GM18511 (cell line): ENCODE results near the gene FAM3C.

ENCODE experiments used
- ATAC-seq: cut with Tn5 transposase; IDR thresholded peaks from one replicate; pipeline ENCODE4 v1.9.1; 2021; ENCODE audit warnings: mild to moderate bottlenecking, moderate library complexity; ENCODE audit not compliant: unreplicated experiment

Gene FAM3C

DNA sequence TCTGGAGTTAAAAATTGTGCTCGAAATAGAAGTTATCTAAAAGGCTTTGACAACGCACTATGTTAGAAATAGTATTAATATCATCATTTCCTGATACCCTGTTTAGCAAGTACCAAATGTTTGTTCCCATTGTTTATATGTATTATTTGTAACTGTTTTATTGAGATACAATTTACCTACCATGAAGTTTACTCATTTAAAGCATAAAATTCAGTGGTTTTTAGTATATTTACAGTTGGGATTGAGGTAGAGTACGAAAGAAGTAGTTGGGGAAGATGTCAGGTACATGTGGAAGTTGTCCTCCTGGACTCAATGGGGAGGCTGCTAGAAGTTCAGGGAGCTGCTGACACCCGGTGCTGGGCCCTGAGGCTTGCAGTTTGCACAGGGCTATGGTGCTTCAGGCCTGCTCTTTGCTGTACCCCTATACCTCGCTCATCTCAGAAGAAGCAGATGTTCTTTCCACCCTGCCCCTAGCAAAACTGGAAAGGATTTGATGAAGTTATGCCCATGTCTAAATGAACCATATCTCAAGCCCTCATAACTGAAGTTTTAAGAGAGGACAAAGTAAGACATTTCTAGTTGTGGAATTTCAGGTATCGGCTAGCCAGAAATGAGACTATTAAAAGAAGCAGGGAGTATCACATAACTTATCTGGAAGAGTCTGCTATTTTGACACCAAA, 92.5 kb downstream of the FAM3C start:
- no peak for ATAC-seq

DNA sequence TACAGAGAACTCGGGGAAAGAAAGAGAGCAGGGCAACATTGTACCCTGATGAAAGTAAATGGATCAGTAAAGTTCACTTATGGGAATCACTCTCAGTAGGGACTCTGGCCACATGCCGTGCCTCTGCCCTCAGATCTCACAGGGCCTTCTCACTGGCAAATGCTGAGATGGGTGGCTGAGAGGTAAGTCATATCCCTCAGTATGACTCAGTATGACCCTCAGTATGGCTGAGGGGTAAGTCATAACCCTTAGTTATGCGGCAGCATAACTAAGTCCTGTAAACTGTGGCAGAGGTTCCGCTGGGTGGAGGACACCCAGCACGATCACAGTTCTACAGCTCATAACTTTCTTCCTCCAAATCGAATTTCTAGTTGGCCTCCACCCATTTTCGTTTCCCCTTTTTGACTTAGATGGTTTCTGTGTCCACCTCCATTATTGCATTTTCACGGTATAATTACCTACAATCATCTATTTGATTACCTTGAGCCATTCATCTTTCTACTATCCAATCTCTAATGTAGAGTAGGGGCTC, 93.8 kb downstream of the FAM3C start:
- peak; percentile 96 for ATAC-seq

DNA sequence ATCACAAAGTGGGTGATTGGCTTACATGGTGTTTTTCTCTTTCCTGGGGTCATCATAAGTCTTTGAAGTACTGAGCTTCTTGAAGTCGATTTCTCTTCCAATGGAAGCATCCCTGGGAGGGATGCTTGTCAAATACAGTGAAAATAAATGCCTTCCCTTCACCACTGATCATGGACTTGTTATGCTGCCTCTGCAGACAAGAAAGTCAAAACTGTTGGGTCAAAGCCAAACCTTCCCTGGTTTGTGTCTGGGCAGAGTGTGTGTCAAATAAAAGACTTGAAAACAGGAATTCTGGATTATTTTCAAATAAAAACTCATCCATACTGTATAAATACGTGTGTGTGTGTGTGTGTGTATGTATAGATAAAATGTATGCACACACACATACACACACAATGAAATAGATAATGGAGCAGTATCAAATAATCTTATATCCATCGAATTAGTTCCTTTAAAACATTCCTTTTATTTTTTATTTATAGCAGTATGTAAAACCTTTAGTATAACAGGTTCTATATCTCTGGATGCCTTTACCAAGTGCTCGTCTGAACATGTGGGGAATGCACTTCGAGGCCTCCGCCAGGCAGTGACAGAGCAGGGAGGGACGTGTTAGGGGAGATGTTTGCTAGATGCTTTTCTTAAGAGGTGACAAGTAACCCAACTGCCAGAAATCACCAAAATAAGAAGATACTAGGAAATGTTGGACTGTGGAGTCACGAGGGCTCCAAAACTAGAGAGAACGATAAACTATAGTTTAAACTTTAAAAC, 94.5 kb downstream of the FAM3C start:
- no peak for ATAC-seq

DNA sequence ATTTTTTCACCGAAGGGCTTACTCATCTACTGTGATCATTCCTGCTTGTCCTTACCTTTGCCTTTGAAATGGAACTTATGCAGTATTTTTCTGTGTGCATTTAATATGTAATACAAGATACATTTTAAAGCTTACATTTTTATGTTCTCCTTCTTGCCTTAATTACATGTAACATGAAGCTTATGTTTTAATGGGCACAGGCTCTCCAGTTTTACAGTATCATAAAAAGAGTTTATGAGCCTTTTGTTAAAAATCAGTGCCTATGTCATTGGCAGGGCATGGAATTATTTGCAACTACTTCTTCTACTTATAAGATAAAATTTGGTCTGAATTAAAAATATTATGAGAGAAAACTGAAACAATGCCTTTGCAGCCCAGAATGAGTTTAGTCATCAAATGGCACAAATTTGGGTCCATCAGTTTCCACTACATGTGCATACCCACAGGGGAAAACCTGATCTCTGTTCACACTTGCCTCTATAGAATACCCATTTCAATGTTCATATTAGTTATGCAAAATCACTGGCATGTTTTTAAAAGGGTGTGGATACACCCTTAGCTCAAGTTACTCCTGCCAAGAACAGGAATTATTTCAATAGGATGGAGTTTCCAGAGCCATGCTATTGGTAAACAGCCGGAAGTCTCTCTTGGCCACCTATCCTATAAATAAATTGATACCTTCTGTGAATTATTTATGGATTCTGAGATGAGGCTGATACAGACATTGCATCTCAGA, 95.3 kb downstream of the FAM3C start:
- ATAC-seq, result no peak
